HEK293 (cell line): ENCODE results near the gene ZFR2.

ENCODE experiments used
- CTCF ChIA-PET: fragments of 350-600 bp; formaldehyde crosslinking; extraction: SDS; loops from one replicate; lab custom pipeline; 2021; ENCODE audit warnings: antibody characterized with exemption; lab: Yijun Ruan, JAX
- POLR2A ChIA-PET: fragments of 300-600 bp; formaldehyde crosslinking; extraction: SDS; loops from one replicate; lab custom pipeline; 2020; ENCODE audit warnings: antibody characterized with exemption, inconsistent platforms; lab: Yijun Ruan, JAX
- H3K27ac ChIP-seq: fragments of 200-500 bp; sonication (Bioruptor generic); 2 replicates; pipeline ENCODE4 v1.5.1; 2014; ENCODE audit warnings: low read depth, low read length, control low read depth, inconsistent platforms; ENCODE audit errors: extremely low read depth
- H3K36me3 ChIP-seq, 2 experiments: fragments of 200-500 bp in 1 of 2; sonication (Bioruptor generic) in 1 of 2; 1 replicate in 1 of 2; 2 replicates in 1 of 2; pipeline ENCODE4 v1.5.1; 2014 to 2017; ENCODE audit warnings: inconsistent platforms in 2 of 2, low read length in 2 of 2; ENCODE audit not compliant: control insufficient read depth in 2 of 2, insufficient read depth in 1 of 2
- H3K4me1 ChIP-seq: fragments of 200-500 bp; sonication (Bioruptor generic); 2 replicates; pipeline ENCODE4 v1.5.1; 2014; ENCODE audit warnings: mild to moderate bottlenecking, low read length, inconsistent platforms; ENCODE audit not compliant: control insufficient read depth, insufficient read depth
- H3K4me3 ChIP-seq: 2 replicates; pipeline ENCODE4 v1.5.1; 2011; ENCODE audit warnings: low read depth, mild to moderate bottlenecking, control low read depth, low read length, moderate library complexity
- H3K9me3 ChIP-seq: fragments of 200-500 bp; sonication (Bioruptor generic); 2 replicates; pipeline ENCODE4 v1.5.1; 2014; ENCODE audit warnings: low read depth, low read length, inconsistent platforms; ENCODE audit not compliant: control insufficient read depth, insufficient read depth
- SCRT1 ChIP-seq: fragments of 450-650 bp; formaldehyde crosslinking; IDR thresholded peaks from 2 replicates; pipeline ENCODE4 v1.5.1; 2016; ENCODE audit warnings: missing biosample characterization, missing genetic modification characterization, borderline replicate concordance
- ZBTB17 ChIP-seq: fragments of 450-650 bp; formaldehyde crosslinking; IDR thresholded peaks from 2 replicates; pipeline ENCODE4 v1.5.1; 2016; ENCODE audit warnings: missing biosample characterization, missing genetic modification characterization
- ZFP69B ChIP-seq: fragments of 450-650 bp; formaldehyde crosslinking; IDR thresholded peaks from 2 replicates; pipeline ENCODE4 v1.5.1; 2016; ENCODE audit warnings: missing biosample characterization, missing genetic modification characterization
- ZNF16 ChIP-seq: fragments of 450-650 bp; formaldehyde crosslinking; IDR thresholded peaks from 2 replicates; pipeline ENCODE4 v1.5.1; 2016; ENCODE audit warnings: low read depth, missing biosample characterization, missing genetic modification characterization
- ZNF530 ChIP-seq: fragments of 450-650 bp; formaldehyde crosslinking; IDR thresholded peaks from 2 replicates; pipeline ENCODE4 v1.5.1; 2016; ENCODE audit warnings: low read depth, missing biosample characterization, missing genetic modification characterization
- ZNF600 ChIP-seq: fragments of 450-650 bp; formaldehyde crosslinking; IDR thresholded peaks from 2 replicates; pipeline ENCODE4 v1.5.1; 2016; ENCODE audit warnings: missing biosample characterization, missing genetic modification characterization
- ZNF621 ChIP-seq: fragments of 450-650 bp; formaldehyde crosslinking; IDR thresholded peaks from 2 replicates; pipeline ENCODE4 v1.5.1; 2017; ENCODE audit warnings: missing biosample characterization, missing genetic modification characterization
- ZNF792 ChIP-seq: fragments of 450-650 bp; formaldehyde crosslinking; IDR thresholded peaks from 2 replicates; pipeline ENCODE4 v1.5.1; 2016; ENCODE audit warnings: missing biosample characterization, missing genetic modification characterization
- ZSCAN16 ChIP-seq: fragments of 450-650 bp; formaldehyde crosslinking; IDR thresholded peaks from 2 replicates; pipeline ENCODE4 v1.5.1; 2016; ENCODE audit warnings: missing biosample characterization, missing genetic modification characterization
- TF ChIP-seq, protein P1 (sequence below): fragments of 450-650 bp; formaldehyde crosslinking; IDR thresholded peaks from 2 replicates; pipeline ENCODE4 v1.5.1; 2016; ENCODE audit warnings: missing biosample characterization, missing genetic modification characterization
- TF ChIP-seq, protein P2 (sequence below): fragments of 450-650 bp; formaldehyde crosslinking; IDR thresholded peaks from 2 replicates; pipeline ENCODE4 v1.5.1; 2016; ENCODE audit warnings: missing biosample characterization, missing genetic modification characterization
- TF ChIP-seq, protein P3 (sequence below): fragments of 450-650 bp; formaldehyde crosslinking; IDR thresholded peaks from 2 replicates; pipeline ENCODE4 v1.5.1; 2016; ENCODE audit warnings: missing biosample characterization, missing genetic modification characterization
- TF ChIP-seq, protein P4 (sequence below): fragments of 450-650 bp; formaldehyde crosslinking; IDR thresholded peaks from 2 replicates; pipeline ENCODE4 v1.5.1; 2016; ENCODE audit warnings: missing biosample characterization, missing genetic modification characterization

The ZFR2 gene

GRCh38 chr19:3774621-3775373 lies 94.0 kb downstream of the ZFR2 start:
- TF ChIP-seq SCRT1 = no peak
- TF ChIP-seq, protein P1, sequence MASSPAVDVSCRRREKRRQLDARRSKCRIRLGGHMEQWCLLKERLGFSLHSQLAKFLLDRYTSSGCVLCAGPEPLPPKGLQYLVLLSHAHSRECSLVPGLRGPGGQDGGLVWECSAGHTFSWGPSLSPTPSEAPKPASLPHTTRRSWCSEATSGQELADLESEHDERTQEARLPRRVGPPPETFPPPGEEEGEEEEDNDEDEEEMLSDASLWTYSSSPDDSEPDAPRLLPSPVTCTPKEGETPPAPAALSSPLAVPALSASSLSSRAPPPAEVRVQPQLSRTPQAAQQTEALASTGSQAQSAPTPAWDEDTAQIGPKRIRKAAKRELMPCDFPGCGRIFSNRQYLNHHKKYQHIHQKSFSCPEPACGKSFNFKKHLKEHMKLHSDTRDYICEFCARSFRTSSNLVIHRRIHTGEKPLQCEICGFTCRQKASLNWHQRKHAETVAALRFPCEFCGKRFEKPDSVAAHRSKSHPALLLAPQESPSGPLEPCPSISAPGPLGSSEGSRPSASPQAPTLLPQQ (tag by site-specific recombination) = peak; percentile 89
- no peak for TF ChIP-seq ZBTB17
- TF ChIP-seq ZFP69B (tag by site-specific recombination) = peak; percentile 79
- TF ChIP-seq ZSCAN16 (tag by site-specific recombination) = no peak
- TF ChIP-seq ZNF530 (tag by site-specific recombination) = no peak
- no peak for TF ChIP-seq ZNF792
- TF ChIP-seq, protein P2, sequence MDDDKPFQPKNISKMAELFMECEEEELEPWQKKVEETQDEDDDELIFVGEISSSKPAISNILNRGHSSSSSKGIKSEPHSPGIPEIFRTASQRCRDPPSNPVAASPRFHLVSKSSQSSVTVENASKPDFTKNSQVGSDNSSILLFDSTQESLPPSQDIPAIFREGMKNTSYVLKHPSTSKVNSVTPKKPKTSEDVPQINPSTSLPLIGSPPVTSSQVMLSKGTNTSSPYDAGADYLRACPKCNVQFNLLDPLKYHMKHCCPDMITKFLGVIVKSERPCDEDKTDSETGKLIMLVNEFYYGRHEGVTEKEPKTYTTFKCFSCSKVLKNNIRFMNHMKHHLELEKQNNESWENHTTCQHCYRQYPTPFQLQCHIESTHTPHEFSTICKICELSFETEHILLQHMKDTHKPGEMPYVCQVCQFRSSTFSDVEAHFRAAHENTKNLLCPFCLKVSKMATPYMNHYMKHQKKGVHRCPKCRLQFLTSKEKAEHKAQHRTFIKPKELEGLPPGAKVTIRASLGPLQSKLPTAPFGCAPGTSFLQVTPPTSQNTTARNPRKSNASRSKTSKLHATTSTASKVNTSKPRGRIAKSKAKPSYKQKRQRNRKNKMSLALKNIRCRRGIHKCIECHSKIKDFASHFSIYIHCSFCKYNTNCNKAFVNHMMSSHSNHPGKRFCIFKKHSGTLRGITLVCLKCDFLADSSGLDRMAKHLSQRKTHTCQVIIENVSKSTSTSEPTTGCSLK (tag by site-specific recombination) = no peak
- no peak for TF ChIP-seq ZNF621
- POLR2A ChIA-PET = interaction anchor here (0.6 to 1.2 kb wide), 3 partner anchors 10 to 421 kb away, joined by 3 to 5 read pairs (median 3); partner anchors contain the start of gene MRPL54
- CTCF ChIA-PET = interaction anchor here (0.5 to 1.1 kb wide), 3 partner anchors 15 to 213 kb away, joined by 3 to 4 read pairs (median 3); no protein-coding TSS in a partner anchor
- Histone ChIP-seq H3K4me1 (no peaks in the 10 kb centered on the region), H3K36me3 (no peaks in the 10 kb centered on the region), H3K4me3 (no peak overlapping the region), H3K9me3 (no peaks in the 10 kb centered on the region), H3K27ac (no peak overlapping the region)

DNA sequence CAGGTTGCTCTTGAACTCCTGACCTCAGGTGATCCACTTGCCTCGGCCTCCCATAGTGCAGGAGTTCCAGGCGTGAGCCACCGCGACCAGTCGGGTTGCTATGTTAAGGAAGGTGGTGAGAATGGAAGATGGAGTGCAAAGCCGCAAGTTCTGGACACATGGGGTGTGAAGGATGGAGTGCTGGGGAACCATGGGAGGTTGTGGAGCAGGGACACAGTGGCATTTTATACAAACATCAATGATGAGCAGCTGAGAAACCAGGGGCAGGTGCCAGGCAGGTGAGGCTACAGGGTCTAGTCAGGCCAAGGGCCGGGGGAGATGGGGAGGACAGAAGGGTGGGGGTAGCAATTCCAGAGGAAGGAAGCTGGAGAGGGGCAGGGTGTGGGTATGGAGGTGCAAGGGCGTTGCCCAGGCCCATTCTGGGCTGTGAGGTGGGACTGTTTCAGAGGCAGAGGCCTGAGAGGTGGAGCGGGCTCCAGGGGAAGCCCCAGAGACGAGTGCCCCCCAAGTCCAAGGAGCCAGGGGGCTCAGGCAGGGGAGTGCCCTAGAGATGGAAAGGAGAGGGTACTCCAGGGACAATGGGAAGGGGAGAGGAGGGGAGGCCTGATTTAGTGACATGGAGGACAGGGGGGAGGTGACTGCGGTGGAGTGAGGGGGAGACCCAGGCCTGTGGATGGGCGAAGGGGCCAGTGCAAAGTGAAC lies 94.9 kb downstream of the ZFR2 start:
- Histone ChIP-seq H3K9me3 (no peaks in the 10 kb centered on the region), H3K36me3 (no peaks in the 10 kb centered on the region; a peak in 1 of 3 replicates), H3K4me3 (no peak overlapping the region), H3K4me1 (no peaks in the 10 kb centered on the region), H3K27ac (no peak overlapping the region)
- TF ChIP-seq ZNF792 (no peak), ZNF16 (tag by site-specific recombination) (peak; percentile 69; the same call in 1 of the 2 replicates), ZSCAN16 (tag by site-specific recombination) (no peak), ZNF600 (0 out of 2 replicates have a peak, but pooled peaks have one; percentile 17)
- TF ChIP-seq, protein P3, sequence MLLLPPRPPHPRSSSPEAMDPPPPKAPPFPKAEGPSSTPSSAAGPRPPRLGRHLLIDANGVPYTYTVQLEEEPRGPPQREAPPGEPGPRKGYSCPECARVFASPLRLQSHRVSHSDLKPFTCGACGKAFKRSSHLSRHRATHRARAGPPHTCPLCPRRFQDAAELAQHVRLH (tag by site-specific recombination) = no peak
- TF ChIP-seq, protein P4, sequence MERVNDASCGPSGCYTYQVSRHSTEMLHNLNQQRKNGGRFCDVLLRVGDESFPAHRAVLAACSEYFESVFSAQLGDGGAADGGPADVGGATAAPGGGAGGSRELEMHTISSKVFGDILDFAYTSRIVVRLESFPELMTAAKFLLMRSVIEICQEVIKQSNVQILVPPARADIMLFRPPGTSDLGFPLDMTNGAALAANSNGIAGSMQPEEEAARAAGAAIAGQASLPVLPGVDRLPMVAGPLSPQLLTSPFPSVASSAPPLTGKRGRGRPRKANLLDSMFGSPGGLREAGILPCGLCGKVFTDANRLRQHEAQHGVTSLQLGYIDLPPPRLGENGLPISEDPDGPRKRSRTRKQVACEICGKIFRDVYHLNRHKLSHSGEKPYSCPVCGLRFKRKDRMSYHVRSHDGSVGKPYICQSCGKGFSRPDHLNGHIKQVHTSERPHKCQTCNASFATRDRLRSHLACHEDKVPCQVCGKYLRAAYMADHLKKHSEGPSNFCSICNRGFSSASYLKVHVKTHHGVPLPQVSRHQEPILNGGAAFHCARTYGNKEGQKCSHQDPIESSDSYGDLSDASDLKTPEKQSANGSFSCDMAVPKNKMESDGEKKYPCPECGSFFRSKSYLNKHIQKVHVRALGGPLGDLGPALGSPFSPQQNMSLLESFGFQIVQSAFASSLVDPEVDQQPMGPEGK (tag by site-specific recombination) = 0 out of 2 replicates have a peak, but pooled peaks have one; percentile 17
- CTCF ChIA-PET = interaction anchor here (1.1 kb wide), 1 partner anchor 214 kb away, joined by 3 read pairs; no protein-coding TSS in a partner anchor
- POLR2A ChIA-PET = interaction anchor here (1.1 kb wide), 1 partner anchor 10 kb away, joined by 5 read pairs; no protein-coding TSS in a partner anchor
